ENCODE results near the gene FAM222B.

DNA sequence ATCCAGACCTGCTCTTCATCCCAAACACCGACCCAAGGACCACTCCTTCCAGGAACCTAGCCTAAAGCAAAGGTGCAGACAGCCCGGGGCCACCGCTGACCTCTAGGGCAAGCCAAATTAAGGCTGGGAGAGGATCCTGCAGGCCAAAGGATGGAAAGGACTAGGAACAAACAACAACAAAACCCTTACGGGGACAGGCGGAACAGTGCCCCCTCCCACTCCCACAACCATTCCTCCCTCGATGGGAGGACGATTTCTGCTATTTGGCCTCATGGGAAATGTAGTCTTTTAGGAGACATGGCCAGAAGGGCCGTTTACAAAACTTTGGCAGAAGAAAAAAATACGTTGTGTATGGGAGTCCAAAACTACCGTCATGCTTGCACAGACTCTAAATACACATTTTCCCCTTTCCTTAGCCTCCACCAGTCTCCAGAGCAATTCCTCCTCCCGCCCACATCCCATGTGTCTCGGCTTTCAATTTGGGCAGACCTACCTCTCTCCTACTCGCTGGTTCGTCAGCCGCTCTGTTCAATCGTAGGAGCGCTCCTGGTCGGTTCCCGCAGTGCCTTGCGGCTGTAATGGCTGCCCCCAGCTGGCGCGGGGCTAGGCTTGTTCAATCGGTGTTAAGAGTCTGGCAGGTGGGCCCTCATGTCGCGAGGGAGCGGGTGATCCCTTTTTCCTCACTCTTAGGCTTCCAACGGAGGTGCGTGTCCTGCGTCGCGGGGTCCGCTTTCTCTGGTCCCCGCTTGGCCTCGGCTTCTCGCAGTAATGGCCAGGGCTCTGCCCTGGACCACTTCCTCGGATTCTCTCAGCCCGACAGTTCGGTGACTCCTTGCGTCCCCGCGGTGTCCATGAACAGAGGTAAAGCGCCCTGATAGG lies 12.1 kb upstream of the FAM222B start, which contains the start of gene ERAL1:
- TF ChIP-seq CTCF (conservative IDR thresholded peaks at IDR 0.05 in 1 of 2, IDR thresholded peaks at IDR 0.05 in 1 of 2; ENCODE audit: extremely low read depth in 1 of 2, insufficient read depth in 1 of 2, low read depth in 1 of 2, low read length in 2 of 2) (peak in 1 of 2 donors; percentile 8), EZH2 (IDR thresholded peaks at IDR 0.05; ENCODE audit: borderline replicate concordance, low read length) (no peak)

Measured in mammary epithelial cell (primary cell).